Activated naive CD8-positive, alpha-beta T cell treated with anti-CD3 and anti-CD28 coated beads, Interleukin-2, amount 50 U/mL, for 16 hours (primary cell): ENCODE results near the gene WDR27.
A peak's percentile ranks its signal among the peaks of the same experiment; 100 is the strongest.

ENCODE experiments used
- DNase-seq: peaks from one replicate; pipeline ENCODE4 v3.0.0-alpha.2; 2020; ENCODE audit warnings: low read depth, low spot score

The WDR27 gene

GRCh38 chr6:169701954-169702839 lies at the start of gene WDR27, which contains the start of gene C6orf120:
Gene WDR27, minus strand, starts transcription at chr6:169702029. Its CDS starts 13,024 bp downstream, at chr6:169689005.
Gene C6orf120, plus strand, starts transcription at chr6:169702126. Its CDS starts 334 bp downstream, at chr6:169702460.
- peak; percentile 95 for DNase-seq

- no peak for DNase-seq
These were observed 44.7 kb upstream of the WDR27 start for GRCh38 chr6:169746556-169746955.

GRCh38 chr6:169745405-169745804 lies 43.6 kb upstream of the WDR27 start:
- no peak for DNase-seq

GRCh38 chr6:169741344-169741743 lies 39.5 kb upstream of the WDR27 start:
- no peak for DNase-seq

GRCh38 chr6:169738976-169739529 lies 37.2 kb upstream of the WDR27 start:
- DNase-seq: no peak

GRCh38 chr6:169738204-169738975 lies 36.6 kb upstream of the WDR27 start:
- no peak for DNase-seq

- DNase-seq: no peak
These were observed 28.1 kb upstream of the WDR27 start for GRCh38 chr6:169729961-169730360.

- no peak for DNase-seq
These were observed 25.1 kb upstream of the WDR27 start for GRCh38 chr6:169726963-169727362.

- no peak for DNase-seq
These were observed 24.2 kb upstream of the WDR27 start for GRCh38 chr6:169726049-169726400.

GRCh38 chr6:169725125-169726048 lies 23.6 kb upstream of the WDR27 start:
- no peak for DNase-seq

- peak; percentile 55 for DNase-seq
These were observed 22.8 kb upstream of the WDR27 start, which contains the start of gene PHF10 for GRCh38 chr6:169724494-169725124. Gene PHF10, minus strand, starts transcription at chr6:169724500. Its CDS starts 569 bp downstream, at chr6:169723931.

GRCh38 chr6:169723991-169724493 lies 22.2 kb upstream of the WDR27 start:
- DNase-seq: no peak

- DNase-seq: peak; percentile 39
These were observed 21.5 kb upstream of the WDR27 start for GRCh38 chr6:169723200-169723909.

- no peak for DNase-seq
These were observed 20.8 kb upstream of the WDR27 start for GRCh38 chr6:169722362-169723199.

GRCh38 chr6:169720207-169720855 lies 18.5 kb upstream of the WDR27 start:
- DNase-seq: no peak

- no peak for DNase-seq
These were observed 17.3 kb upstream of the WDR27 start for GRCh38 chr6:169719117-169719516.

- no peak for DNase-seq
These were observed 12.8 kb upstream of the WDR27 start for GRCh38 chr6:169714595-169714994.

GRCh38 chr6:169714178-169714577 lies 12.3 kb upstream of the WDR27 start:
- no peak for DNase-seq
